ENCODE data around the gene OGG1.

DNA sequence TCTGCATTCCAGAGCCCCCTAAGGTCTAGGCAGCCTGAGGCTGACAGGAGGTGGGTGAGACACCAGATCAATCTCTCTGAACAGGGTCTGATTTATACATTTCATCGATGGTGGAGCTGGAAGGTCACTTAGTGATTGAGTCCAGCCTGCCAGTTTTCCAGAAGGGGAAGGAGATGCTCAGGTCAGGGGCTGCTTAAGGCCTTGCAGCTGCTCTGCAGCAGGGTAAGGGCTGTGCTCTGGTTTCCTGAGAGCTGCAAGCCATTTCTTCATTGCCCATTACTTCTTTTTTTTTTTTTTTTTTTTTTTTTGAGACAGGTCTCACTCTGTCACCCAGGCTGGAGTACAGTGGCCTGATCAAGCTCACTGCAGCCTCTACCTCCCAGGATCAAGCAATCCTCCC lies 31.8 kb downstream of the OGG1 start:
- TF ChIP-seq CTCF (IDR thresholded peaks at IDR 0.05; ENCODE audit: insufficient read depth, low read depth, low read length) (no peak), EZH2 (IDR thresholded peaks at IDR 0.05; ENCODE audit: insufficient read depth, low read length) (no peak)

All from astrocyte (in vitro differentiated cells and primary cell).